ENCODE results near the gene LRRC23. TPM values are rescaled to one million over a fixed set of nuclear protein-coding genes. Genes with fewer than 3 reads are reported as not detected.

Gene LRRC23
- polyA plus RNA-seq, 1 of the 3 experiments (the other 2 are of a cell fraction) = 11.9 TPM

DNA sequence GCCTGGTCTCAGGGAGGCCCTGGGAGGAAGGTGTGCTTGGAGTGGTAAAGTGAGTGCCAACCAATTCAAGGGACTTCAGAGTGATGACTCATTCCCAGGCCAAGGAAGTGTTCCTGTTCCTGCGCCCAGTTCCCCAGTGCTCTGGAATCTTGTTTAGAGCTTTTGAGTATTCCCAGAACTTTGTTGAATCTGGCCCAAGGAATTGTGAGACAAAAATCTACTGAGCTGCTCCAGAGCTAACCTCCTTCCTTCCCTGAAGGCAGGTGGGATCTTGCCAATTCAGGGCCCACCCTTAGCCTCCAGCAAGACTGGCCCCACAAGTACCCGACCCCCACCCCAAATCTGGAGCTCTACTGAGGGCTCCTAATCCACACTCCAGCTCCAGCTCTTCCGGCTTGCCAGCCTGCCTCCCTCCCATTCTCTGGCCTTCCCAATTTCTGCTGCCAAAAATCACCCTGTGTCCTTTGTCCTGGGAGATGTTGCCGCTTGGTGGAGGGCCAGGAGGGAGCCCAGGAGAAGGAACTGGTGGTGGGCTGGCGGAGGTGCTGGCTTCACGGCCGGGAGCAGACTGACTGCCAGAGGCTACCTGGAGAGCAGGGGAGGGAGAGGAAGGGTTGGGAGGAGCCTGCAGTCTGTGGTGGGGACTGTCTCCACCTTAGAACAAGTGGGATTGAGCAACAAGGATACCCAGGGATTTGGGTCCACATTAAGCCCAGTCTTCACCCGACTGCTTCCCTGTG, 21.1 kb downstream of the LRRC23 start (continued):
- TF ChIP-seq TAF1 (IDR thresholded peaks at IDR 0.05; ENCODE audit: borderline replicate concordance, low read depth, low read length) = peak; percentile 63
- no peak for TF ChIP-seq FOXM1 (IDR thresholded peaks at IDR 0.05; ENCODE audit: low read depth)
- TF ChIP-seq, protein P1, sequence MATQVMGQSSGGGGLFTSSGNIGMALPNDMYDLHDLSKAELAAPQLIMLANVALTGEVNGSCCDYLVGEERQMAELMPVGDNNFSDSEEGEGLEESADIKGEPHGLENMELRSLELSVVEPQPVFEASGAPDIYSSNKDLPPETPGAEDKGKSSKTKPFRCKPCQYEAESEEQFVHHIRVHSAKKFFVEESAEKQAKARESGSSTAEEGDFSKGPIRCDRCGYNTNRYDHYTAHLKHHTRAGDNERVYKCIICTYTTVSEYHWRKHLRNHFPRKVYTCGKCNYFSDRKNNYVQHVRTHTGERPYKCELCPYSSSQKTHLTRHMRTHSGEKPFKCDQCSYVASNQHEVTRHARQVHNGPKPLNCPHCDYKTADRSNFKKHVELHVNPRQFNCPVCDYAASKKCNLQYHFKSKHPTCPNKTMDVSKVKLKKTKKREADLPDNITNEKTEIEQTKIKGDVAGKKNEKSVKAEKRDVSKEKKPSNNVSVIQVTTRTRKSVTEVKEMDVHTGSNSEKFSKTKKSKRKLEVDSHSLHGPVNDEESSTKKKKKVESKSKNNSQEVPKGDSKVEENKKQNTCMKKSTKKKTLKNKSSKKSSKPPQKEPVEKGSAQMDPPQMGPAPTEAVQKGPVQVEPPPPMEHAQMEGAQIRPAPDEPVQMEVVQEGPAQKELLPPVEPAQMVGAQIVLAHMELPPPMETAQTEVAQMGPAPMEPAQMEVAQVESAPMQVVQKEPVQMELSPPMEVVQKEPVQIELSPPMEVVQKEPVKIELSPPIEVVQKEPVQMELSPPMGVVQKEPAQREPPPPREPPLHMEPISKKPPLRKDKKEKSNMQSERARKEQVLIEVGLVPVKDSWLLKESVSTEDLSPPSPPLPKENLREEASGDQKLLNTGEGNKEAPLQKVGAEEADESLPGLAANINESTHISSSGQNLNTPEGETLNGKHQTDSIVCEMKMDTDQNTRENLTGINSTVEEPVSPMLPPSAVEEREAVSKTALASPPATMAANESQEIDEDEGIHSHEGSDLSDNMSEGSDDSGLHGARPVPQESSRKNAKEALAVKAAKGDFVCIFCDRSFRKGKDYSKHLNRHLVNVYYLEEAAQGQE (IDR thresholded peaks at IDR 0.05; ENCODE audit: low read depth, low read length) = 0 out of 2 replicates have a peak, but pooled peaks have one; percentile 45
- TF ChIP-seq FOXJ3 (CRISPR knock-in tag; IDR thresholded peaks at IDR 0.05) = 0 out of 2 replicates have a peak, but pooled peaks have one; percentile 35
- peak; percentile 84 for TF ChIP-seq FOSL2 (IDR thresholded peaks at IDR 0.05; ENCODE audit: borderline replicate concordance, low read depth)
- TF ChIP-seq, protein P2, sequence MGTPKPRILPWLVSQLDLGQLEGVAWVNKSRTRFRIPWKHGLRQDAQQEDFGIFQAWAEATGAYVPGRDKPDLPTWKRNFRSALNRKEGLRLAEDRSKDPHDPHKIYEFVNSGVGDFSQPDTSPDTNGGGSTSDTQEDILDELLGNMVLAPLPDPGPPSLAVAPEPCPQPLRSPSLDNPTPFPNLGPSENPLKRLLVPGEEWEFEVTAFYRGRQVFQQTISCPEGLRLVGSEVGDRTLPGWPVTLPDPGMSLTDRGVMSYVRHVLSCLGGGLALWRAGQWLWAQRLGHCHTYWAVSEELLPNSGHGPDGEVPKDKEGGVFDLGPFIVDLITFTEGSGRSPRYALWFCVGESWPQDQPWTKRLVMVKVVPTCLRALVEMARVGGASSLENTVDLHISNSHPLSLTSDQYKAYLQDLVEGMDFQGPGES (IDR thresholded peaks at IDR 0.05; ENCODE audit: low read depth, low read length) = no peak
- TF ChIP-seq, protein P3, sequence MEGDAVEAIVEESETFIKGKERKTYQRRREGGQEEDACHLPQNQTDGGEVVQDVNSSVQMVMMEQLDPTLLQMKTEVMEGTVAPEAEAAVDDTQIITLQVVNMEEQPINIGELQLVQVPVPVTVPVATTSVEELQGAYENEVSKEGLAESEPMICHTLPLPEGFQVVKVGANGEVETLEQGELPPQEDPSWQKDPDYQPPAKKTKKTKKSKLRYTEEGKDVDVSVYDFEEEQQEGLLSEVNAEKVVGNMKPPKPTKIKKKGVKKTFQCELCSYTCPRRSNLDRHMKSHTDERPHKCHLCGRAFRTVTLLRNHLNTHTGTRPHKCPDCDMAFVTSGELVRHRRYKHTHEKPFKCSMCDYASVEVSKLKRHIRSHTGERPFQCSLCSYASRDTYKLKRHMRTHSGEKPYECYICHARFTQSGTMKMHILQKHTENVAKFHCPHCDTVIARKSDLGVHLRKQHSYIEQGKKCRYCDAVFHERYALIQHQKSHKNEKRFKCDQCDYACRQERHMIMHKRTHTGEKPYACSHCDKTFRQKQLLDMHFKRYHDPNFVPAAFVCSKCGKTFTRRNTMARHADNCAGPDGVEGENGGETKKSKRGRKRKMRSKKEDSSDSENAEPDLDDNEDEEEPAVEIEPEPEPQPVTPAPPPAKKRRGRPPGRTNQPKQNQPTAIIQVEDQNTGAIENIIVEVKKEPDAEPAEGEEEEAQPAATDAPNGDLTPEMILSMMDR (IDR thresholded peaks at IDR 0.05) = no peak
- no peak for TF ChIP-seq GATA2 (CRISPR knock-in tag; IDR thresholded peaks at IDR 0.05)
- no peak for TF ChIP-seq EP300 (IDR thresholded peaks at IDR 0.05; ENCODE audit: borderline replicate concordance in 1 of 2, low read depth in 1 of 2, low read length in 1 of 2)
- TF ChIP-seq CHD2 (IDR thresholded peaks at IDR 0.05; ENCODE audit: low read length, partially characterized antibody) = no peak
- TF ChIP-seq RCOR1 (IDR thresholded peaks at IDR 0.05; ENCODE audit: low read length) = no peak
- no peak for TF ChIP-seq SIN3A (IDR thresholded peaks at IDR 0.05; ENCODE audit: borderline replicate concordance, low read depth, low read length)
- peak; percentile 81 for TF ChIP-seq JUND (IDR thresholded peaks at IDR 0.05)
- peak; percentile 75 for TF ChIP-seq POLR2AphosphoS5 (IDR thresholded peaks at IDR 0.05; ENCODE audit: low read depth, low read length)
- TF ChIP-seq, protein P4, sequence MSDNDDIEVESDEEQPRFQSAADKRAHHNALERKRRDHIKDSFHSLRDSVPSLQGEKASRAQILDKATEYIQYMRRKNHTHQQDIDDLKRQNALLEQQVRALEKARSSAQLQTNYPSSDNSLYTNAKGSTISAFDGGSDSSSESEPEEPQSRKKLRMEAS (IDR thresholded peaks at IDR 0.05; ENCODE audit: low read depth) = peak; percentile 36; the same call in 1 of the 2 replicates
- no peak for TF ChIP-seq MXI1 (IDR thresholded peaks at IDR 0.05; ENCODE audit: low read depth, low read length)
